Upper lobe of right lung (tissue), 1 donor: Measurements from ENCODE around the gene HDAC4. TPM values are rescaled to one million over a fixed set of nuclear protein-coding genes. Genes with fewer than 3 reads are reported as not detected.

Experiments used
- ATAC-seq: fragments of 200-7000 bp; cut with Tn5 transposase; one replicate; pipeline ENCODE4 v1.9.1; 2020; ENCODE audit warnings: mild to moderate bottlenecking, moderate library complexity
- DNase-seq: peaks from one replicate; pipeline ENCODE4 v3.0.0-alpha.2; 2020
- H3K27ac ChIP-seq: fragments of 200-600 bp; one replicate; pipeline ENCODE4 v1.8.0; 2022
- H3K27me3 ChIP-seq: fragments of 200-600 bp; one replicate; pipeline ENCODE4 v1.8.0; 2022; ENCODE audit warnings: mild to moderate bottlenecking
- H3K36me3 ChIP-seq: fragments of 200-600 bp; one replicate; pipeline ENCODE4 v1.8.0; 2022
- H3K4me1 ChIP-seq: fragments of 200-600 bp; one replicate; pipeline ENCODE4 v1.8.0; 2022
- H3K4me3 ChIP-seq: fragments of 200-600 bp; one replicate; pipeline ENCODE4 v1.8.0; 2022; ENCODE audit warnings: mild to moderate bottlenecking
- H3K9me3 ChIP-seq: fragments of 200-600 bp; one replicate; pipeline ENCODE4 v1.8.0; 2022
- intact Hi-C: fragments of 100-400 bp; cut with DNase I; formaldehyde crosslinking; loops from one replicate; pipeline ENCODE4 v1.11.0; 2022
- total RNA-seq: library from RNA; stranded (reverse); fragmentation: NEBNext Ultra II Directional; extraction: Animal tissue kit (Norgen Biotek cat#: 25700); gene quantifications from one replicate; pipeline ENCODE4 v1.2.1, GENCODE V29; 2021
- TF ChIP-seq, protein P1 (sequence below): fragments of 200-600 bp; IDR thresholded peaks from one replicate; pipeline ENCODE4 v1.8.0; 2022; ENCODE audit warnings: antibody characterized with exemption
- donor health status: DM: no; HTN: yes; CAD: no; lungs with severe emphysema.

The HDAC4 gene
- total RNA-seq, 1 donor from 2014 or later, result 44.1 TPM

DNA sequence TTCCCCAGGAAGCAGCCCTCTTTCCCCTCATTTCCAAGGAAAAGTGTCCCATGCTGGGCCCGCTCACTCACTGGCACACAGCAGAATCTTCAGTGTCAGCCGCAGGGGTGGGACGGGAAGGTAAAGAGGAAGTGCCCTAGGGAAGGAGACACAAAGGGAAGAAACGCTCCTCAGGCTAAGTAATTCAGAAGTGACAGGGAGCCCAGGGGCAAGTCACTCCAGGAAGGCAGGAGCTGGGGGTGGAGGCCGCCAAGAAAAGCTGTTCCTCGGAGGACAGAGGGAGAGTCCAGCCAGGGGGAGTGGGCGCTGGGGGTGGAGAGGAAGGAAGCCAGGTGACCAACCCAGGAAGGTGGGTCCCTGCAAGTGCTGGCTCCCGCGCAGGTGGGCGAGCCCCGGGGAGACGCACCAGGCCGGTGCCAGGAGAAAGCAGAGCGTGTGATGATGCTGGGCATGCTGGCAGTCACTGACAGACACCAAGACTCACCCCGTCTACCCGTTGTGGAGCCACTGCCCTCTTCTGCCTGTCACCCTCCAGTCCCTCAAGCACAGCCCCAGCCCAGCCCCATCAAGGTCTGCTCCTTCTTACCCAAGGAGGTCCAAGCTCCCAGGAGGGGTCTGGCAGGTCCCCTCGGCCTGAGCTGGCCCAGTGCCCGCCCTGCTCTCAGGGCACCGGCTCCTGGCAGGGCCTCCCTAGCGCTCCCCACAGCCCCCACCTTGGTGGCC lies 21.7 kb downstream of the HDAC4 start:
- Histone ChIP-seq H3K9me3 (no peaks in the 10 kb centered on the region), H3K4me3 (no peak overlapping the region), H3K27ac (no peak overlapping the region), H3K27me3 (no peaks in the 10 kb centered on the region), H3K4me1 (no peaks in the 10 kb centered on the region), H3K36me3 (no peaks in the 10 kb centered on the region)
- ATAC-seq (peak; percentile 25), DNase-seq (no peak)
- TF ChIP-seq, protein P1, sequence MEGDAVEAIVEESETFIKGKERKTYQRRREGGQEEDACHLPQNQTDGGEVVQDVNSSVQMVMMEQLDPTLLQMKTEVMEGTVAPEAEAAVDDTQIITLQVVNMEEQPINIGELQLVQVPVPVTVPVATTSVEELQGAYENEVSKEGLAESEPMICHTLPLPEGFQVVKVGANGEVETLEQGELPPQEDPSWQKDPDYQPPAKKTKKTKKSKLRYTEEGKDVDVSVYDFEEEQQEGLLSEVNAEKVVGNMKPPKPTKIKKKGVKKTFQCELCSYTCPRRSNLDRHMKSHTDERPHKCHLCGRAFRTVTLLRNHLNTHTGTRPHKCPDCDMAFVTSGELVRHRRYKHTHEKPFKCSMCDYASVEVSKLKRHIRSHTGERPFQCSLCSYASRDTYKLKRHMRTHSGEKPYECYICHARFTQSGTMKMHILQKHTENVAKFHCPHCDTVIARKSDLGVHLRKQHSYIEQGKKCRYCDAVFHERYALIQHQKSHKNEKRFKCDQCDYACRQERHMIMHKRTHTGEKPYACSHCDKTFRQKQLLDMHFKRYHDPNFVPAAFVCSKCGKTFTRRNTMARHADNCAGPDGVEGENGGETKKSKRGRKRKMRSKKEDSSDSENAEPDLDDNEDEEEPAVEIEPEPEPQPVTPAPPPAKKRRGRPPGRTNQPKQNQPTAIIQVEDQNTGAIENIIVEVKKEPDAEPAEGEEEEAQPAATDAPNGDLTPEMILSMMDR, result no peak
- intact Hi-C loops, result no loop called here

DNA sequence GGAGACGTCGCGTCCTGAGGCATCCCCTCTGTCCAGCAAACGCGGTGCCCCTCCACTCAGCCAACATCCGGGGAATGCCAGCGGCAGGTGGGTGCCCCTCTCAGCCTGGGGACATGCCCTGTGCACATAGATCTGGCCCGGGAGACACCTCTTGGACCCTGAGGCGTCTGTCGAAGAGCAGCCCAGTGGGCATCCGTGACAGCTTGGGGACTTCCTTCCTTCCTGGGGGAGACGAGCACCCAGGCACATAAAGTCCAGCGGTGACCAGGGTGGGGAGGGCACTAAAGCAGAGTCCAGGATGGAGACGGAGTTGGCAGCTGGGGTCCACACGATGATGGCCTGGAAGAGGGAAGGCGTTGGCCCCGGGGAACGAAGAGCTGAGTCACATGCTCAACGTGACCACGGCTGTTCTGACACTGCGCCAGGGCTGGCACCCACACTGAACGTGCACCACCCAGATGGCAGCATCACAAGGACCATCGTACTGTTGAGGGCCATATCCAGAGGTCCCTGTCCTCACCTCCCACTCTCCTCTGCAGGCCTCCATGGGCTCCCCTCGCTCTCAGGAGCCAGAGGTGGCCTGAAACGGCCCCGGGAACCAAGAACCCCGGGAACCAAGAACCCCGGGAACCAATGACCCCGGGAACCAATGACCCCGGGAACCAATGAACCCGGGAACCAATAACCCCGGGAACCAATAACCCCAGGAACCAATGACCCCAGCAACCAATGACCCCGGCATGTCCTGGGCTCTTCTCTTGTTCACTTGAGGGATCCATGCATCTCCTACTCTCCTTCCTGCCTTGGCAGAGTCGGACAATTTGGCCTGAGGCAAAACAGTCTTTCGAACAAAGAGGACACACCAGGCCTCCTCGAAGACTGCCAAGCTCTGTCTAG lies 22.6 kb downstream of the HDAC4 start:
- no peak for DNase-seq
- no peaks in the 10 kb centered on the region for H3K9me3 ChIP-seq
- intact Hi-C loops, result no loop called here

DNA sequence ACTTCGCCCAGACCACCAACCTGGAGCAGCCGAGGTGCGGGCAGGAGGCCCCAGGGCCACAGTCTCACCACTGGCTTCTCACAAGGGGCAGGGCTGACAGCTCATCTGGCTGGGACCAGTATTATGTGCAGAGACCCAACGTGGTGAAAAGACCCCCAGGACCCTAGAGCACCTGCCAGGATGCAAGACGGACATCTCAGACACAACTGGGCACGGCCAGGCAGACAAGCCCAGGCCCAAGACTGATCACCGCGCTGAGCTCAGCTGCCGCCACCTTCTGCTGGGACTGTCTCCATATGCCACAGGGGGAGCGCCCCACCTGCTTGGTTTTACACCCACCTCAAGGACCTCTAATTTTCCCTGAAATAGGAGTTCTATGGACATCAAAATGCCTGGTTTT lies 23.2 kb downstream of the HDAC4 start:
- no peaks in the 10 kb centered on the region for H3K9me3 ChIP-seq
- H3K4me1 ChIP-seq, result no peaks in the 10 kb centered on the region
- H3K36me3 ChIP-seq, result no peaks in the 10 kb centered on the region
- intact Hi-C loops, result no loop called here
- H3K27me3 ChIP-seq, result no peaks in the 10 kb centered on the region
- no peak overlapping the region for H3K4me3 ChIP-seq
- ATAC-seq (no peak), DNase-seq (no peak)
- H3K27ac ChIP-seq, result no peak overlapping the region
- TF ChIP-seq, protein P1, result no peak

More for the DNA sequence above, 22.6 kb downstream of the HDAC4 start:
- H3K4me3 ChIP-seq, result no peak overlapping the region
- TF ChIP-seq, protein P1, result no peak
- no peaks in the 10 kb centered on the region for H3K36me3 ChIP-seq
- no peaks in the 10 kb centered on the region for H3K4me1 ChIP-seq
- H3K27ac ChIP-seq, result no peak overlapping the region
- ATAC-seq, result no peak
- H3K27me3 ChIP-seq, result no peaks in the 10 kb centered on the region

DNA sequence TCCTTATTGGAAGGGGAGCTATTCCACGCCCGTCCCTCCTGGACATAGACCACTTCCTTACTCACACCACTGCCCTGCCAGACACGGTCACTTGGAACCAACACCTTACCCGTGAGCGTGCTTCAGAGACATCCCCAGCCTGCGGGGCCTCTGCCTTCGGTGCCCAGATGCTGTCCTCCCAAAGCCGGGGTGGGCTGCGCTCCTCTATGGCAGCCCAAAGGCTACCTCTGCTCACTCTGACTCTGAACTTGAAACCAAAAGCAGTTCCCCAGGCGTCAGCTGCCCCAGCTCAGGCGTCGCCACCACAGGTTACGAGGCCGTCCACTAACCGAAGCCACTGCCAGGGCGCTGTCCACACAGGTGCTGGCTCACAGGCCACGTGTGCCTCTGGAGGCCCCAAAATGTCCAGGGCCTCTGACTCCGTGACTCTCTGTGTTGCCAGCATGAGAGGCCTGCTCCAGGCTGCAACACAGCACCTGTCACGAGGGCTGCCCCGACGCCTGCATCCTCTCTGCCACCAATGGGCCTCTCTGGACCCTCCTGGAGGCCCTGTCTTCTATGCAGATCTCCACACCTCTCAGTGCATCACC lies 23.8 kb downstream of the HDAC4 start:
- no peak for ATAC-seq
- TF ChIP-seq, protein P1, result no peak
- intact Hi-C loops, result no loop called here
- Histone ChIP-seq H3K4me3 (no peak overlapping the region), H3K9me3 (no peaks in the 10 kb centered on the region), H3K27me3 (no peaks in the 10 kb centered on the region), H3K36me3 (no peaks in the 10 kb centered on the region), H3K27ac (no peak overlapping the region), H3K4me1 (no peaks in the 10 kb centered on the region)
- DNase-seq, result no peak

DNA sequence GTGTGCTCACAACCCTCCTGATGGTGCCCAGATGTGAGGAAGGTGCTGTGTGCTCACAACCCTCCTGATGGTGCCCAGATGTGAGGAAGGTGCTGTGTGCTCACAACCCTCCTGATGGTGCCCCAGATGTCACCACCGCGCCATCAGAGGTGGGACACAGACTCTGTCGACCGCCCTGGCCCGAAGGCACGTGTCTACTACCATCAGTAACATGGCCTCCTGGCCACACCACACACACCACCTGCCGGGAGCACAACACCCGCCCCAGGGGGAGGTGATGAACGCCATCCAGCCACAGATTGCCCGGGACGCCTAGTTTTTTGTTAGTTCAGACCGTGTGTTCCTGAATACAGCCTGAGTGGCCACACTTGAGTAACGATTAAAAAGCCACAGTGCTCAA lies 24.5 kb downstream of the HDAC4 start:
- ATAC-seq, result no peak
- no peak for DNase-seq
- H3K27ac ChIP-seq, result no peak overlapping the region
- no peaks in the 10 kb centered on the region for H3K36me3 ChIP-seq
- intact Hi-C loops, result no loop called here
- H3K4me3 ChIP-seq, result no peak overlapping the region
- H3K4me1 ChIP-seq, result no peaks in the 10 kb centered on the region
- TF ChIP-seq, protein P1, result no peak
- H3K27me3 ChIP-seq, result no peaks in the 10 kb centered on the region
- no peaks in the 10 kb centered on the region for H3K9me3 ChIP-seq
